H9 (cell line): ENCODE results near the gene SLIT1. TPM values are rescaled to one million over a fixed set of nuclear protein-coding genes. Genes with fewer than 3 reads are reported as not detected.

Source experiments
- DNase-seq: peaks from one replicate; pipeline ENCODE4 v3.0.0-alpha.2; 2017
- H2AFZ ChIP-seq: one replicate; pipeline ENCODE4 v1.6.1; 2013; ENCODE audit warnings: mild to moderate bottlenecking, low read length, control low read depth, moderate library complexity
- H2AK5ac ChIP-seq: 2 replicates; pipeline ENCODE4 v1.6.1; 2013; ENCODE audit warnings: low read length, control low read depth, mixed read lengths; ENCODE audit not compliant: insufficient read length
- H2BK120ac ChIP-seq: one replicate; pipeline ENCODE4 v1.6.1; 2013; ENCODE audit warnings: low read depth, mild to moderate bottlenecking, low read length, control low read depth, inconsistent platforms; ENCODE audit not compliant: poor library complexity, severe bottlenecking
- H2BK12ac ChIP-seq: 2 replicates; pipeline ENCODE4 v1.6.1; 2013; ENCODE audit warnings: low read length, control low read depth, mixed read lengths, low read depth; ENCODE audit not compliant: insufficient read length
- H2BK15ac ChIP-seq: 2 replicates; pipeline ENCODE4 v1.6.1; 2013; ENCODE audit warnings: low read depth, low read length, control low read depth
- H2BK20ac ChIP-seq: one replicate; pipeline ENCODE4 v1.6.1; 2013; ENCODE audit warnings: low read depth, mild to moderate bottlenecking, low read length, control low read depth, inconsistent platforms; ENCODE audit not compliant: poor library complexity, severe bottlenecking
- H2BK5ac ChIP-seq: 2 replicates; pipeline ENCODE4 v1.6.1; 2013; ENCODE audit warnings: low read length, control low read depth, mixed read lengths; ENCODE audit not compliant: insufficient read length
- H3K14ac ChIP-seq: 2 replicates; pipeline ENCODE4 v1.6.1; 2013; ENCODE audit warnings: low read length, control low read depth; ENCODE audit not compliant: insufficient read depth
- H3K18ac ChIP-seq: 2 replicates; pipeline ENCODE4 v1.6.1; 2013; ENCODE audit warnings: low read depth, mild to moderate bottlenecking, mixed read lengths, low read length, control low read depth; ENCODE audit not compliant: insufficient read length
- H3K23ac ChIP-seq: 2 replicates; pipeline ENCODE4 v1.6.1; 2013; ENCODE audit warnings: low read length, control low read depth, mixed read lengths, low read depth; ENCODE audit not compliant: insufficient read length
- H3K23me2 ChIP-seq: 2 replicates; pipeline ENCODE4 v1.6.1; 2013; ENCODE audit warnings: low read depth, mild to moderate bottlenecking, mixed read lengths, low read length, control low read depth; ENCODE audit not compliant: insufficient read length, poor library complexity, severe bottlenecking
- H3K27ac ChIP-seq: 2 replicates; pipeline ENCODE4 v1.5.1; 2013; ENCODE audit warnings: low read length, control low read depth, mixed read lengths, low read depth; ENCODE audit not compliant: insufficient read length
- H3K27me3 ChIP-seq: 2 replicates; pipeline ENCODE4 v1.6.1; 2013; ENCODE audit warnings: low read length, control low read depth, inconsistent platforms; ENCODE audit not compliant: insufficient read depth
- H3K4ac ChIP-seq: 2 replicates; pipeline ENCODE4 v1.6.1; 2013; ENCODE audit warnings: low read depth, mild to moderate bottlenecking, control low read depth, inconsistent platforms, low read length, moderate library complexity
- H3K4me1 ChIP-seq: 2 replicates; pipeline ENCODE4 v1.6.1; 2013; ENCODE audit warnings: low read length, control low read depth, inconsistent platforms; ENCODE audit not compliant: insufficient read depth
- H3K4me2 ChIP-seq: 2 replicates; pipeline ENCODE4 v1.6.1; 2013; ENCODE audit warnings: low read length, control low read depth, mixed read lengths; ENCODE audit not compliant: insufficient read length, insufficient read depth
- H3K56ac ChIP-seq: 2 replicates; pipeline ENCODE4 v1.6.1; 2013; ENCODE audit warnings: low read depth, mild to moderate bottlenecking, mixed read lengths, low read length, control low read depth; ENCODE audit not compliant: insufficient read length
- H3K79me1 ChIP-seq: 2 replicates; pipeline ENCODE4 v1.6.1; 2013; ENCODE audit warnings: low read depth, mild to moderate bottlenecking, moderate library complexity, low read length, control low read depth, inconsistent platforms; ENCODE audit not compliant: insufficient read depth, poor library complexity, severe bottlenecking
- H3K79me2 ChIP-seq: 2 replicates; pipeline ENCODE4 v1.6.1; 2013; ENCODE audit warnings: low read length, control low read depth, inconsistent platforms; ENCODE audit not compliant: insufficient read depth
- H3K9ac ChIP-seq: 2 replicates; pipeline ENCODE4 v1.6.1; 2013; ENCODE audit warnings: low read length, control low read depth, mixed read lengths; ENCODE audit not compliant: insufficient read length; ENCODE audit errors: extremely low read depth
- H3K9me3 ChIP-seq: one replicate; pipeline ENCODE4 v1.6.1; 2013; ENCODE audit warnings: low read depth, low read length, inconsistent platforms; ENCODE audit not compliant: control insufficient read depth
- H3T11ph ChIP-seq: one replicate; pipeline ENCODE4 v1.6.1; 2013; ENCODE audit warnings: mild to moderate bottlenecking, low read length, control low read depth, inconsistent platforms
- H4K20me1 ChIP-seq: one replicate; pipeline ENCODE4 v1.6.1; 2013; ENCODE audit not compliant: control insufficient read depth, insufficient read length, insufficient read depth
- H4K5ac ChIP-seq: 2 replicates; pipeline ENCODE4 v1.6.1; 2013; ENCODE audit warnings: low read depth, mild to moderate bottlenecking, mixed read lengths, low read length, control low read depth; ENCODE audit not compliant: insufficient read length
- H4K8ac ChIP-seq: replicated peaks from 2 replicates; pipeline ENCODE4 v1.6.1; 2013; ENCODE audit warnings: low read length, control low read depth, mixed read lengths, low read depth; ENCODE audit not compliant: insufficient read length
- H4K91ac ChIP-seq: 2 replicates; pipeline ENCODE4 v1.6.1; 2013; ENCODE audit warnings: low read depth, mild to moderate bottlenecking, moderate library complexity, mixed read lengths, low read length, control low read depth; ENCODE audit not compliant: insufficient read length
- H3K27ac Mint-ChIP-seq, 3 experiments: 2 replicates in 2 of 3; 3 replicates in 1 of 3; pipeline ENCODE4 v1.8.0; 2020 to 2021; ENCODE audit warnings: mixed read lengths in 3 of 3, mild to moderate bottlenecking in 1 of 3, moderate library complexity in 1 of 3
- H3K27me3 Mint-ChIP-seq: 2 replicates; pipeline ENCODE4 v1.8.0; 2021; ENCODE audit warnings: low read depth, mild to moderate bottlenecking, moderate library complexity, mixed read lengths
- H3K36me3 Mint-ChIP-seq, 3 experiments: 2 replicates in 2 of 3; 3 replicates in 1 of 3; pipeline ENCODE4 v1.8.0; 2020 to 2021; ENCODE audit warnings: low read depth in 3 of 3, mixed read lengths in 3 of 3; ENCODE audit not compliant: insufficient read depth in 1 of 3
- H3K4me1 Mint-ChIP-seq, 2 experiments: 2 replicates each; pipeline ENCODE4 v1.8.0; 2020; ENCODE audit warnings: mixed read lengths in 2 of 2
- H3K4me3 Mint-ChIP-seq, 2 experiments: 2 replicates in 1 of 2; 3 replicates in 1 of 2; pipeline ENCODE4 v1.8.0; 2020 to 2021; ENCODE audit warnings: mild to moderate bottlenecking in 2 of 2, mixed read lengths in 2 of 2, moderate library complexity in 1 of 2
- H3K9me3 Mint-ChIP-seq, 2 experiments: 2 replicates in 1 of 2; 3 replicates in 1 of 2; pipeline ENCODE4 v1.8.0; 2020; ENCODE audit warnings: mild to moderate bottlenecking in 2 of 2, mixed read lengths in 2 of 2, moderate library complexity in 1 of 2
- CTCF ChIP-seq: fragments of 200-600 bp; sonication (generic); conservative IDR thresholded peaks from 3 replicates; pipeline ENCODE4 v1.8.0; 2021; ENCODE audit warnings: antibody characterized with exemption, mild to moderate bottlenecking
- WGBS: extraction: QIAGEN DNeasy Blood & Tissue Kit; methylation state at CpG from one replicate; pipeline ENCODE4 v1.1.7; 2013; ENCODE audit warnings: missing lambda C conversion rate, low lambda C conversion rate, mixed read lengths; ENCODE audit not compliant: insufficient read length; ENCODE audit errors: extremely low coverage; 5-methylcytosine and 5-hydroxymethylcytosine counted together
- total RNA-seq: library from RNA; stranded (reverse); gene quantifications from 2 replicates; pipeline ENCODE4 v1.2.1, GENCODE V29; 2021

Gene SLIT1
- total RNA-seq, 1 experiment from 2014 or later, result 0.57 TPM

- H3K4me1 Mint-ChIP-seq, result peaks cover 6 to 37% of the 10 kb centered on the region in 2 experiments; a peak in 3 of 4 replicates
- H3K23ac ChIP-seq, result no peak overlapping the region
- no peak overlapping the region for H2AK5ac ChIP-seq
- no peaks in the 10 kb centered on the region for H3K27me3 ChIP-seq
- H4K8ac ChIP-seq, result no peak overlapping the region
- no CpG with 5 or more reads among the region's 2 CpGs for WGBS
- no peak overlapping the region for H2BK20ac ChIP-seq
- H3K9me3 ChIP-seq, result no peaks in the 10 kb centered on the region
- no peaks in the 10 kb centered on the region for H4K20me1 ChIP-seq
- no peak overlapping the region for H3K56ac ChIP-seq
- no peak overlapping the region for H3K4ac ChIP-seq
- no peak overlapping the region for H3K14ac ChIP-seq
- no peaks in the 10 kb centered on the region for H3K23me2 ChIP-seq
- H2BK5ac ChIP-seq, result no peak overlapping the region
- H3K27ac Mint-ChIP-seq, result peak overlapping the region in 1 of 3 experiments; percentile 6; a peak in 1 of 7 replicates
- no peak overlapping the region for H3K18ac ChIP-seq
- no peak overlapping the region for H3T11ph ChIP-seq
- no peak for TF ChIP-seq CTCF
- H3K4me2 ChIP-seq, result no peak overlapping the region
- no peak overlapping the region for H2AFZ ChIP-seq
- H3K79me1 ChIP-seq, result no peaks in the 10 kb centered on the region
- no peak overlapping the region for H4K5ac ChIP-seq
- no peak overlapping the region for H3K9ac ChIP-seq
- no peak overlapping the region for H2BK120ac ChIP-seq
- H3K36me3 Mint-ChIP-seq, result no peaks in the 10 kb centered on the region
- H3K79me2 ChIP-seq, result no peaks in the 10 kb centered on the region
- no peaks in the 10 kb centered on the region for H3K9me3 Mint-ChIP-seq
- H3K27me3 Mint-ChIP-seq, result peaks cover 1% of the 10 kb centered on the region
- no peak for DNase-seq
- H2BK12ac ChIP-seq, result no peak overlapping the region
- no peak overlapping the region for H4K91ac ChIP-seq
- no peaks in the 10 kb centered on the region for H3K4me1 ChIP-seq
- H3K4me3 Mint-ChIP-seq, result no peak overlapping the region
- H3K27ac ChIP-seq, result no peak overlapping the region
- H2BK15ac ChIP-seq, result no peak overlapping the region
Measured at GRCh38 chr10:97168645-97169044, 17.1 kb downstream of the SLIT1 start.
